ENCODE results near the gene EIF3J.
"Not testable (repeated sequence)": the region's sequence is repeated elsewhere in the genome, so short reads cannot be mapped to it uniquely, and the experiment has no call there.

EIF3J gene

GRCh38 chr15:44536962-44537734 lies at the start of gene EIF3J:
EIF3J (plus strand) TSS chr15:44537147; CDS start chr15:44537195, 48 bp downstream.
- DNase-seq: peak; percentile 64

GRCh38 chr15:44489464-44489863 lies 47.5 kb upstream of the EIF3J start:
- no peak for DNase-seq

GRCh38 chr15:44490622-44491021 lies 46.3 kb upstream of the EIF3J start:
- no peak for DNase-seq

GRCh38 chr15:44492040-44492439 lies 44.9 kb upstream of the EIF3J start:
- no peak for DNase-seq

- DNase-seq: no peak
These were observed 44.3 kb upstream of the EIF3J start for GRCh38 chr15:44492672-44493071.

GRCh38 chr15:44495562-44495961 lies 41.4 kb upstream of the EIF3J start:
- DNase-seq: no peak

GRCh38 chr15:44500555-44500954 lies 36.4 kb upstream of the EIF3J start:
- DNase-seq: no peak

- peak; percentile 14 for DNase-seq
These were observed 35.1 kb upstream of the EIF3J start for GRCh38 chr15:44501768-44502366.

GRCh38 chr15:44516436-44516835 lies 20.5 kb upstream of the EIF3J start:
- DNase-seq: no peak

- no peak for DNase-seq
These were observed 17.4 kb upstream of the EIF3J start for GRCh38 chr15:44519537-44519936.

- no peak for DNase-seq
These were observed 11.9 kb upstream of the EIF3J start for GRCh38 chr15:44525018-44525417.

GRCh38 chr15:44527241-44527640 lies 9.7 kb upstream of the EIF3J start:
- no peak for DNase-seq

- no peak for DNase-seq
These were observed 6.9 kb upstream of the EIF3J start for GRCh38 chr15:44529864-44530604.

GRCh38 chr15:44530653-44531052 lies 6.3 kb upstream of the EIF3J start:
- DNase-seq: no peak

- not testable (repeated sequence) for DNase-seq
These were observed 4.7 kb upstream of the EIF3J start for GRCh38 chr15:44532275-44532674.

- DNase-seq: no peak
These were observed 4.3 kb upstream of the EIF3J start for GRCh38 chr15:44532689-44533088.

GRCh38 chr15:44535092-44535491 lies 1.9 kb upstream of the EIF3J start:
- DNase-seq: no peak

- DNase-seq: no peak
These were observed 1.2 kb upstream of the EIF3J start for GRCh38 chr15:44535523-44536301.

GRCh38 chr15:44536302-44536961 lies 515 bp upstream of the EIF3J start:
- DNase-seq: no peak

GRCh38 chr15:44537735-44538240 lies 841 bp downstream of the EIF3J start:
- no peak for DNase-seq

GRCh38 chr15:44541282-44541958 lies 4.5 kb downstream of the EIF3J start:
- DNase-seq: no peak

GRCh38 chr15:44542596-44542995 lies 5.6 kb downstream of the EIF3J start:
- DNase-seq: no peak
